Esophagus mucosa (tissue), 1 donor: ENCODE data around the gene HIGD1A. TPM values are rescaled to one million over a fixed set of nuclear protein-coding genes. Genes with fewer than 3 reads are reported as not detected.

Source experiments
- ATAC-seq: fragments of 200-7000 bp; cut with Tn5 transposase; one replicate; pipeline ENCODE4 v1.9.1; 2020
- total RNA-seq: library from RNA; stranded (reverse); gene quantifications from one replicate; pipeline ENCODE4 v1.2.4, GENCODE V29; 2023
- donor health status: DM: yes; HTN: yes; CAD: no.

The HIGD1A gene
- total RNA-seq, 1 donor from 2014 or later: 114 TPM

- no peak for ATAC-seq
Measured at GRCh38 chr3:42799376-42799775, 4.9 kb downstream of the HIGD1A start.

GRCh38 chr3:42796332-42796885 is 7.9 kb downstream of the HIGD1A start:
- ATAC-seq: no peak

- no peak for ATAC-seq
Measured at GRCh38 chr3:42795621-42796181, 8.6 kb downstream of the HIGD1A start.

- ATAC-seq: no peak
Measured at GRCh38 chr3:42790714-42791229, 13.5 kb downstream of the HIGD1A start.

GRCh38 chr3:42786631-42787030 is 17.7 kb downstream of the HIGD1A start:
- no peak for ATAC-seq

DNA sequence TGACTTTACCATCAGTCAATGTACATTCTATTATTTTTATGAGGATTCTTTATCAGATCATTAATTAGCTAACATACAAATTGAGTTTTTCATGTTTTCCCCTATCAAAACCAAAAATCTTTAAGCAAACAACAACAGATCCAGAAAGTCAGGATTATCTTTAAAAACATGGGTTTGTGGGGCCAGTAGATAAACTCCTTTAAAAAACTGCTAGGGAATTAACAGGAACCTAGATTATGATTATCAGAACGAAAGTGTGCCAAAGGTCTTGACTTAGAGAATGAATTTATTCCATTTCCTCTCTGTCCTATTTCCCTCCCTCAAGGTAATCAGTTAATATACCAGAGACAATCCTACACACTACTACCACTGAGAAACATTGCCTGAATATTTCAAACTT is 18.1 kb downstream of the HIGD1A start:
- ATAC-seq: no peak

GRCh38 chr3:42780892-42781700 is 23.2 kb downstream of the HIGD1A start:
- ATAC-seq: peak; percentile 62

GRCh38 chr3:42780398-42780797 is 23.9 kb downstream of the HIGD1A start:
- no peak for ATAC-seq

- ATAC-seq: no peak
Measured at GRCh38 chr3:42778644-42779043, 25.6 kb downstream of the HIGD1A start.

GRCh38 chr3:42773409-42773751 is 30.9 kb downstream of the HIGD1A start:
- no peak for ATAC-seq

- peak; percentile 90 for ATAC-seq
Measured at GRCh38 chr3:42772670-42773408, 31.5 kb downstream of the HIGD1A start, which contains the start of gene CCDC13. TSS of gene CCDC13 (minus strand) at chr3:42773253. CDS start at chr3:42758345, 14,908 bp downstream.

DNA sequence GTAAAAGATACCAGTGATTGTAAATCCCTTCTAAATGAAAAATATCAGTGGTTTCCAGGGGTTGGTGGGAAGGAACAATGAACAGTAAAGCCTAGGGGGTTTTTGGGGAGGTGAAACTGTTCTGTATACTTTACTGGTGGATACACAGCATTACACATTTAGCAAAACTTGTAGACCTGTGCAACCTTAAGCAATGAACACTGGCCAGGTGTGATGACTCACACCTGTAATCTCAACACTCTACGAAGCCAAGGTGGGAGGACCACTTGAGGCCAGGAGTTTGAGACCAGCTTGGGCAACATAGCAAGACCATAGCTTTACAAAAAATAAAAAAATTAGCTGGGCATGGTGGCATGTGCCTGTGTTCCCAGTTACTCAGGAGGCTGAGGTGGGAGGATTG is 33.0 kb downstream of the HIGD1A start:
- peak; percentile 30 for ATAC-seq

DNA sequence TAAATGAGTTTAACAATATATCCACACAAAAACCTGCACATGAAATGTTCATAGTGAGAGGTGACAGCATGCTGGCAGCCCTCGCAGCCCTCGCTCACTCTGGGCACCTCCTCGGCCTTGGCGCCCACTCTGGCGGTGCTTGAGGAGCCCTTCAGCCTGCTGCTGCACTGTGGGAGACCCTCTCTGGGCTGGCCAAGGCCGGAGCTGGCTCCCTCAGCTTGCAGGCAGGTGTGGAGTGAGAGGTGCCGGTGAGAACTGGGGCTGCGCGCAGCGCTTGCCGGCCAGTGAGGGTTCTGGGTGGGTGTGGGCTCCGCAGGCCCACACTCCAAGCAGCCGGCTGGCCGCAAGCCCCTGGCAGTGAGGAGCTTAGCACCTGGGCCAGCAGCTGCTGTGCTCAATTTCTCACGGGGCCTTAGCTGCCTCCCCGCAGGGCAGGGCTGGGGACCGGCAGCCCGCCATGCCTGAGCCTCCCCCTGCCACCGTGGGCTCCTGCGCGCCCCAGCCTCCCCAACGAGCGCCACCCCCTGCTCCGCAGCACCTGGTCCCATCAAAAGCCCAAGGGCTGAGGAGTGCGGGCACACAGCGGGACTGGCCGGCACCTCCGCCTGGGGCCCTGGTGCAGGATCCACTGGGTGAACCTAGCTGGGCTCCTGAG is 34.7 kb downstream of the HIGD1A start:
- no peak for ATAC-seq

DNA sequence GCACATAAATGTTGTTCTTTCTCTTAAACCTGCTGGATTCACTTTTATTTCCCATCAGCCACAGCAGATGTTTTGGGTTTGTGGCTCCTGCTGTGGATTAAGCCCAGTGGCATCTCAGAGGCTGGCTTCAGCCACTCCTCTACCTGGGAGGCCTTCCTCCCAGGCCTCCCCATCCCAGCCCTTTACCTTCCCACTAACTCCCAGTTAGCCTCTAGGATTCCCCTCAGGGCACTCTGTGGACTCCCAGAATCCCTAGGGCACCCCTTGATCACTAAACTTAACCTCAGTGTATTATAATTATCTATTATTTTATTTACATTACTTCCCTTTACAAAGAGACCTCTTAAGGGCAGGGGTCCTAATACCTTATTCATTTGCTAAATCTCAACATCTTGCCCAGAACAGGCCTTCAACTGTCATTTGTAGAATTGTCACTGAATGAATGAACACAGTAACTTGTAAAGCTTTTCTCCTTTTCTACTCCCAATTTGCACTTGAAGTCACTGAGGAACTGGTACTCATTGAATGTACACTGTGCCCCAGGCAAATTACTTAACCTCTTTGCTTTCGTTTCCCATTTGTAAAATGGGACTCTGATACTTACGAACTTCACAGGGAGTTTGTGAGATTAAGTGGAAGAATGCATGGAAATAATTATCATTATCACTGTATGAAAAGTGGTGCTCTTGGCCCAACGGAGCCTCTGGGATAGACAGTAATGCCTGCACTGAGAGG is 39.6 kb downstream of the HIGD1A start:
- ATAC-seq: no peak

DNA sequence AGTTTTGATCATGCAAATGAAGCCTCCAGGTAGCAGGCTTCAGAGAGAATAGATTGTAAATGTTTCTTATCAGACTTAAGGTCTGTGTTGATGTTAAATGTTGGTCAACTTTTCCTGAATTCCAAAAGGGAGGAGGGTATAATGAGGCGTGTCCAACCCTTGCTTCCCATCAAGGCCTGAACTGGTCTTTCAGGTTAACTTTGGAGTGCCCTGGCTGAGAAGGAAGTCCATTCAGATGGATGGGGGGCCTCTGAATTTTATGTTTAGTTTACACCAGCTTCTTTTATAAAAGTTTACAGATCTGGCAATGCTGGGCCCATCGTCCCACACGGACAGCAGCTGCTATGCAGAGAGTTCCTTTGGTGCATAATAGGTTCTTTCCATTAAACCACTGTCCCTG is 40.2 kb downstream of the HIGD1A start:
- ATAC-seq: no peak

GRCh38 chr3:42763021-42763420 is 41.3 kb downstream of the HIGD1A start:
- no peak for ATAC-seq

DNA sequence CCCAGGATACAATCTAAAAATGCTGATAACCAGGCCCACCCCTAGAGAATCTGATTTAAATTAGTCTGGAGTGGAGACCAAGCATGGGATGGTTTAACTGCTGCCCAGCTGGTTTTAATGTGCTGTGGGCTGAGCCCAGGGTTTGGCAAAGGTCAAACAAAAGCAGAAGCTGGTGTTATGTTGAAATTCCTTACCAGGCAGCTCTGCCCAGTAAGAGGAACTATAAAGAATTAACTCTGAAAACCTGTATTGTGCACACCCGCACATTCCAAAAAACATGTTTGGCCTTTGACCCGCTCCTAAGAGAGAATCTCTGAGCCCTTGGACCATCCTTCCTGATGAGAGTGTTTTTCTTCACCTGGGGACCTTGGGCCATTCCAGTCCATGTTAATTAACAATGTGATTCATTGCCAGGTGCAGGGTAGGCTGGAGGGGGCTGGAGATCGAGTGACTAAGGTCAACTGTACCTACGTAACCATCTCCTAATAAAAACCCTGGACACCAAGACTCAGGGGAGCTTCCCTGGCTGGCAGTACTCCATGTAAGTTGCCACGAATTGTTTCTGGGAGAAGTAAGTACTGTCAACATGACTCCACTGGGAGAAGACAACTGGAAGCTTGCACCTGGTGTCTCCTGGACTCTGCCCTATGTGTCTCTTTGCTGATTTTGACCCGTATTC is 42.1 kb downstream of the HIGD1A start:
- ATAC-seq: peak; percentile 66

- no peak for ATAC-seq
Measured at GRCh38 chr3:42758126-42758525, 46.2 kb downstream of the HIGD1A start.

- no peak for ATAC-seq
Measured at GRCh38 chr3:42756681-42757213, 47.5 kb downstream of the HIGD1A start.

DNA sequence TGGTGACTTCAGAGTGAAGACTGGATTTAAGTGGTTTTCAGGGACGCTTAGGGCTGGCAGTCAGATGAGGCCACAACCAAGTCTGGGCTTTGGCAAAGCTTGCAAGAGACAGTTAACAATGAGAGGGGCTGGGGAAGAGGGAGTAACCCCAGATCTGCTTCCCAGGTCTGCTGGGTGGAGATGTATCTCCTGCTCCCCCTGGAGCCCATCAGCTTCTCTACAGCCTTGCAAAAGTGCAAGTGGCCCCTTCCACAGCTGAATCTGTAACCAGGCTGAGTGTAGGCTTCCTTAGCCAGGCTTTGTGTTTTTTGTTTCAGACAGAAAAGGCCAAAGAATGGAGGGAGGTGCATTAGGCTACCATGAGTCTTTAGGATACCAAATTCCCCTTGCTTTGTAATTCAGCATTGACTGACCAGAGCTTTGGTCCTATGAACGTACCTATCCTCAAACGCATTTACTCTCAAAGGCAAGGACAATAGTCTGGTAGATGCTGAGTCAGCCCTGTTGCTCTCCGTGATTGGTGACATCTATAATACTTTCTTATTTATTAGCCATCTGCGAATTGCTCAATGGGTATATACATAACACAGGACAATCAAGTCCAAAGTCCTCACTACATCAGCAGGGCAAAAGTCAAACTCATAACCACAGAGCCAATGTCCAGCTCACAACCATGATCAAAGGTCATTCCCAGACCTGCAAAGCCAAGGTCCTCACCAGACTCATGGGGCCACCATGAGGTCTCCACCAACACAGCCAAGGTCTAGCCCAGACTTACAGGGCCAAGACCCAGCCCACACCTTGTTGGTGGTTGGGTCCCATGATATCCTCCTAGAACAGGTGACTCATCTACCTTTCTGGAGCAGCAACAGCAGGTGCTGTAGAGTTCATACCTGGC is 48.4 kb downstream of the HIGD1A start:
- peak; percentile 63 for ATAC-seq
